Lower lobe of right lung (tissue), 2 donors: ENCODE measurements around the gene CDH22. TPM values are rescaled to one million over a fixed set of nuclear protein-coding genes. Genes with fewer than 3 reads are reported as not detected.

Experiments
- ATAC-seq, 2 donors: fragments of 200-7000 bp; cut with Tn5 transposase; one replicate each; pipeline ENCODE4 v1.9.1; 2020 to 2022; ENCODE audit warnings: mild to moderate bottlenecking in 2 of 2, moderate library complexity in 2 of 2
- DNase-seq: peaks from one replicate; pipeline ENCODE4 v3.0.0-alpha.2; 2020
- H3K27ac ChIP-seq: fragments of 200-600 bp; one replicate; pipeline ENCODE4 v1.8.0; 2022
- H3K27me3 ChIP-seq: fragments of 200-600 bp; one replicate; pipeline ENCODE4 v1.8.0; 2022; ENCODE audit warnings: low read depth
- H3K36me3 ChIP-seq: fragments of 200-600 bp; one replicate; pipeline ENCODE4 v1.8.0; 2022; ENCODE audit warnings: mild to moderate bottlenecking
- H3K4me1 ChIP-seq: fragments of 200-600 bp; one replicate; pipeline ENCODE4 v1.8.0; 2022
- H3K4me3 ChIP-seq: fragments of 200-600 bp; one replicate; pipeline ENCODE4 v1.8.0; 2022; ENCODE audit warnings: mild to moderate bottlenecking
- H3K9me3 ChIP-seq: fragments of 200-600 bp; one replicate; pipeline ENCODE4 v1.8.0; 2022
- intact Hi-C: fragments of 100-400 bp; cut with DNase I; formaldehyde crosslinking; loops from one replicate; pipeline ENCODE4 v1.11.0; 2022
- total RNA-seq: library from RNA; stranded (reverse); fragmentation: NEBNext Ultra II Directional; extraction: Animal tissue kit (Norgen Biotek cat#: 25700); gene quantifications from one replicate; pipeline ENCODE4 v1.2.1, GENCODE V29; 2021
- TF ChIP-seq, protein P1 (sequence below): fragments of 200-600 bp; IDR thresholded peaks from one replicate; pipeline ENCODE4 v1.8.0; 2022; ENCODE audit warnings: antibody characterized with exemption, mild to moderate bottlenecking
- donor health status: DM: no; HTN: yes; CAD: no; lungs with severe emphysema.

CDH22 gene
- total RNA-seq, 1 donor from 2014 or later: 0.35 TPM

DNA sequence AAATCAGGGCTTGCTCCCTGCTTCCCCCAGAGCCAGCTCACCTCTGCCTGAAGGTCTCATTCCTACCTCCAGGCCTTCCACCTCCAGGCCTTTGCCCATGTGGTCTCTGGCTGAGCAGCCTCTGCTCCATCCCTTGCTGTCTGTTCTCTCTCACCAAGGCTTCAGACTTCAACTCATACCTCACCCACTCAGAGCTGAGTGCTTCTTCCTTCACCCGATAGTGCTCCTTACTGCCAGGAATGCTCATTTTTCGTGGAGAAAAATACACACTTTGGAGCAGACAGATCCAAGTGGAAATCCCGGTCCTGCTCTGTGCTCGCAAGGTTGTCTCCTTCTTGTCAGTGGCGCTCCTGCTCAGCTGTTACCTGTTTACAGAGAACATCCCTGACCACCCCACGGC is 7.0 kb upstream of the CDH22 start:
- peaks cover 5% of the 10 kb centered on the region for H3K4me1 ChIP-seq
- peaks cover 88% of the 10 kb centered on the region for H3K27me3 ChIP-seq
- H3K36me3 ChIP-seq: no peaks in the 10 kb centered on the region
- no peaks in the 10 kb centered on the region for H3K9me3 ChIP-seq
- H3K27ac ChIP-seq: no peak overlapping the region
- TF ChIP-seq, protein P1, sequence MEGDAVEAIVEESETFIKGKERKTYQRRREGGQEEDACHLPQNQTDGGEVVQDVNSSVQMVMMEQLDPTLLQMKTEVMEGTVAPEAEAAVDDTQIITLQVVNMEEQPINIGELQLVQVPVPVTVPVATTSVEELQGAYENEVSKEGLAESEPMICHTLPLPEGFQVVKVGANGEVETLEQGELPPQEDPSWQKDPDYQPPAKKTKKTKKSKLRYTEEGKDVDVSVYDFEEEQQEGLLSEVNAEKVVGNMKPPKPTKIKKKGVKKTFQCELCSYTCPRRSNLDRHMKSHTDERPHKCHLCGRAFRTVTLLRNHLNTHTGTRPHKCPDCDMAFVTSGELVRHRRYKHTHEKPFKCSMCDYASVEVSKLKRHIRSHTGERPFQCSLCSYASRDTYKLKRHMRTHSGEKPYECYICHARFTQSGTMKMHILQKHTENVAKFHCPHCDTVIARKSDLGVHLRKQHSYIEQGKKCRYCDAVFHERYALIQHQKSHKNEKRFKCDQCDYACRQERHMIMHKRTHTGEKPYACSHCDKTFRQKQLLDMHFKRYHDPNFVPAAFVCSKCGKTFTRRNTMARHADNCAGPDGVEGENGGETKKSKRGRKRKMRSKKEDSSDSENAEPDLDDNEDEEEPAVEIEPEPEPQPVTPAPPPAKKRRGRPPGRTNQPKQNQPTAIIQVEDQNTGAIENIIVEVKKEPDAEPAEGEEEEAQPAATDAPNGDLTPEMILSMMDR: no peak
- DNase-seq (no peak), ATAC-seq (no peak)
- intact Hi-C loops: no loop called here
- no peak overlapping the region for H3K4me3 ChIP-seq

DNA sequence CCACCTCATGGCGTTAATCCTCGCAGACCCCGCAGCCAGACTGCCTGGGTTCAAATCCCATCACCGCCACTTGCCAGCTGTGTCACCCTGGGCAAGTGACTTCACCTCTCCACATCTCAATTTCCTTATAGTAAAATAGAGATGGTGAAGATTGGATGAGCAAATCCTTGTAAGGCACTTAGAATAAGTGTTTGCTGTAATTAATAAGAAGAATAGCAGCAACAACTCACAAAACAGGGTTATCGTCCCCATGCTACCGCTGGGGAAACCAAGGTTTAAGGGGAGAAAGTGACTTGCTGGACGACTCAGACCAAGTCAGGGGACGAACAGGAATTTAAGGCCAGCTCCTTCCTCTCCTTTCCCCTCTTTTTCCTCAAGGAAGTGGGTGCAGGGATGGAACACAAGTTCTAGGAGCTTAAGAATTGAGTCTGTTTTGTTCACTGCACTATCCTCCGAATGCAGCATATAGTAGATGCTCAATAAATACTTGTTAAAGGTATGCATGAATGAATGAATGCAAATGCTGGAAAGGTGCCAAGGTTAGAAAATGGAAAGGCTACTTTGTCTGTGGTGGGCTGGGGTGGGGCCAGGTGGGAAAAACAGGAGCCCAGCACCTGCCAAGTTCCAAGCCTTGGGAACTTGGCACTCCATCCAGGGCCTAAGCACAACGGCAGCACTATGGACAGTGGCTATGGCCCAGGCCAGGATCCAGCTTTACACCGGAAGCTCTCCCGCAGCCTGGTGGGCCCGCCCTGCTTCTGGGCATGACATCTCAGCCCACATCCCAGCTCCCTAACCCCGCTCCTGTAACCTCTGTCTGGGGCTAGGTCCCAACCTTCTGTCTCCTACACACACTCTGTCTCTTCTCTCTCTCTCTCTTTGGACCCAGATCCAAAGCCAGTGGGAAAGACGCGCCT is 4.9 kb upstream of the CDH22 start:
- H3K27me3 ChIP-seq: peaks cover 93% of the 10 kb centered on the region
- H3K27ac ChIP-seq: no peak overlapping the region
- ATAC-seq (no peak), DNase-seq (no peak)
- H3K4me1 ChIP-seq: peaks cover 5% of the 10 kb centered on the region
- no peaks in the 10 kb centered on the region for H3K9me3 ChIP-seq
- H3K36me3 ChIP-seq: no peaks in the 10 kb centered on the region
- H3K4me3 ChIP-seq: no peak overlapping the region
- TF ChIP-seq, protein P1: no peak
- intact Hi-C loops: no loop called here

GRCh38 chr20:46312075-46312944 is 4.0 kb upstream of the CDH22 start:
- Histone ChIP-seq H3K36me3 (no peaks in the 10 kb centered on the region), H3K9me3 (no peaks in the 10 kb centered on the region), H3K4me1 (peaks cover 11% of the 10 kb centered on the region), H3K27me3 (peaks cover 92% of the 10 kb centered on the region), H3K27ac (no peak overlapping the region), H3K4me3 (no peak overlapping the region)
- TF ChIP-seq, protein P1: no peak
- intact Hi-C loops: no loop called here
- DNase-seq (no peak), ATAC-seq (no peak)

GRCh38 chr20:46311719-46312074 is 3.4 kb upstream of the CDH22 start:
- TF ChIP-seq, protein P1: no peak
- H3K4me3 ChIP-seq: no peak overlapping the region
- no peak overlapping the region for H3K27ac ChIP-seq
- peaks cover 16% of the 10 kb centered on the region for H3K4me1 ChIP-seq
- H3K27me3 ChIP-seq: peaks cover 92% of the 10 kb centered on the region
- ATAC-seq (no peak), DNase-seq (no peak)
- no peaks in the 10 kb centered on the region for H3K36me3 ChIP-seq
- no peaks in the 10 kb centered on the region for H3K9me3 ChIP-seq
- intact Hi-C loops: no loop called here

GRCh38 chr20:46311039-46311650 is 2.8 kb upstream of the CDH22 start:
- H3K4me1 ChIP-seq: peaks cover 16% of the 10 kb centered on the region
- H3K27ac ChIP-seq: no peak overlapping the region
- no peak overlapping the region for H3K4me3 ChIP-seq
- TF ChIP-seq, protein P1: no peak
- peaks cover 92% of the 10 kb centered on the region for H3K27me3 ChIP-seq
- H3K36me3 ChIP-seq: no peaks in the 10 kb centered on the region
- H3K9me3 ChIP-seq: no peaks in the 10 kb centered on the region
- intact Hi-C loops: no loop called here
- DNase-seq (no peak), ATAC-seq (no peak)
